Measurements from ENCODE around the gene PLSCR2. TPM values are rescaled to one million over a fixed set of nuclear protein-coding genes. Genes with fewer than 3 reads are reported as not detected.
"Not testable (repeated sequence)": the region's sequence is repeated elsewhere in the genome, so short reads cannot be mapped to it uniquely, and the experiment has no call there.

PLSCR2 gene
- total RNA-seq, 1 experiment from 2014 or later, result not detected

DNA sequence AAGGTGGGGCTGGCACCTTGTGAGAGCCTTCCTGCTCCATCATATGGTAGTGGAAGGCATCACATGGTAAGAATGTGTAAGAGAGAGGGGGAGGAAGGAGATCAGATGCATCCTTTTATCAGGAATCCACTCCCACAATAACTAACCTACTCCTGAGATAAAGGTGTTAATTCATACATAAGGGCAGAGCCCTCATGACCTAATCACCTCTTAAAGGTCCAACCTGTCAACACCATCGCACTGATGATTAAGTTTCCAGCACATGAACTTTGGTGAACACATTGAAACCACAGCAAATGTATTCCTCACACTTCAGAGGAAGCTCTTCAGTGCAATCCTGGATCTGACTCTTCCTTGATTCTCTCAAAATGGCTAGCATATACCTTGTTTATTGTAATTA is 55.4 kb downstream of the PLSCR2 start:
- no peaks in the 10 kb centered on the region for H3K9me2 ChIP-seq (ENCODE audit: insufficient read depth)
- ChIA-PET POLR2A (no interaction called here), CTCF (no interaction called here)

DNA sequence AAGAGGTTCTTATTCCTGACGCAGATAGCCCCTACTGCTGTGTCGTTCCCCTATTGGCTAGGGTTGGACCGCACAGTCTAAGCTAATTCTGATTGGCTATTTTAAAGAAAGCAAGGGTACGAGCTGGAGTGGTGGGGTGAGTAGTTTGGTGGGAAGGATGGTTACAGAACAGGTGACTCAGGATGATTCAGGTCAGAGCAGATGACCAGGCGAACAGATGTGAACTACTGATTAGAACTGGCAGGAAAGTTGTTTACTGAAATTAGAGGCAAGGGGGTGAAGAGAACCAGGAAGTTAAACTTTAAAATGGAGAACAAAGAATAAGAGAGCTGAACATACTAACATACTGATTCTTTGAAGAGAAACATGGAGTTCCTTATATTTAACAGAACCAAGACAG is 56.6 kb downstream of the PLSCR2 start:
- BruUV-seq (replicated peaks); H2AFZ ChIP-seq (ENCODE audit: low read depth, low read length, poor library complexity, severe bottlenecking); H3K4me3 ChIP-seq (replicated peaks in 1 of 2; ENCODE audit: low read depth in 1 of 2, low read length in 2 of 2); H3K27me3 ChIP-seq (ENCODE audit: insufficient read depth, low read length); H3K4me1 ChIP-seq (ENCODE audit: control insufficient read depth in 1 of 2, insufficient read depth in 2 of 2, low read length in 2 of 2); H3K9ac ChIP-seq (ENCODE audit: low read length); RAD21 ChIA-PET (ENCODE audit: low non-redundant PET in 1 of 2, low total read pairs in 2 of 2, uncharacterized antibody in 2 of 2, unreplicated experiment in 2 of 2); H3K9me3 ChIP-seq (ENCODE audit: control insufficient read depth in 1 of 2, insufficient read depth in 1 of 2, low read depth in 1 of 2, low read length in 2 of 2); DNase-seq (ENCODE audit: low read depth, low spot score); H3K4me2 ChIP-seq (ENCODE audit: low read length); POLR2A ChIA-PET; H3K79me2 ChIP-seq (ENCODE audit: insufficient read depth, low read length); H3K27ac ChIP-seq (ENCODE audit: low read depth, low read length); H3K9me2 ChIP-seq (ENCODE audit: insufficient read depth); ATAC-seq; H4K20me1 ChIP-seq (ENCODE audit: insufficient read depth); CTCF ChIA-PET; intact Hi-C loops (cut with micrococcal nuclease); H3K36me3 ChIP-seq (ENCODE audit: control insufficient read depth in 1 of 2, insufficient read depth in 2 of 2, low read length in 2 of 2): not testable (repeated sequence)

More for the DNA sequence above, 55.4 kb downstream of the PLSCR2 start:
- no peaks in the 10 kb centered on the region for H3K79me2 ChIP-seq (ENCODE audit: insufficient read depth, low read length)
- H3K27ac ChIP-seq (ENCODE audit: low read depth, low read length), result no peak overlapping the region
- no TSS peak for BruUV-seq (replicated peaks)
- H3K36me3 ChIP-seq (ENCODE audit: control insufficient read depth in 1 of 2, insufficient read depth in 2 of 2, low read length in 2 of 2), result no peaks in the 10 kb centered on the region
- DNase-seq (ENCODE audit: low read depth, low spot score), result no peak
- H4K20me1 ChIP-seq (ENCODE audit: insufficient read depth), result no peaks in the 10 kb centered on the region
- no peak overlapping the region for H3K9ac ChIP-seq (ENCODE audit: low read length)
- no peak overlapping the region for H3K4me2 ChIP-seq (ENCODE audit: low read length)
- ATAC-seq, result no peak
- RAD21 ChIA-PET (ENCODE audit: low non-redundant PET in 1 of 2, low total read pairs in 2 of 2, uncharacterized antibody in 2 of 2, unreplicated experiment in 2 of 2), result no interaction called here
- intact Hi-C loops (cut with micrococcal nuclease), result no loop called here
- no peaks in the 10 kb centered on the region for H3K4me1 ChIP-seq (ENCODE audit: control insufficient read depth in 1 of 2, insufficient read depth in 2 of 2, low read length in 2 of 2)
- no peak overlapping the region for H3K4me3 ChIP-seq (replicated peaks in 1 of 2; ENCODE audit: low read depth in 1 of 2, low read length in 2 of 2)
- H3K9me3 ChIP-seq (ENCODE audit: control insufficient read depth in 1 of 2, insufficient read depth in 1 of 2, low read depth in 1 of 2, low read length in 2 of 2), result peaks cover 0 to 3% of the 10 kb centered on the region in 2 experiments; a peak in 1 of 4 replicates
- H2AFZ ChIP-seq (ENCODE audit: low read depth, low read length, poor library complexity, severe bottlenecking), result no peak overlapping the region
- TF ChIP-seq, protein P1, sequence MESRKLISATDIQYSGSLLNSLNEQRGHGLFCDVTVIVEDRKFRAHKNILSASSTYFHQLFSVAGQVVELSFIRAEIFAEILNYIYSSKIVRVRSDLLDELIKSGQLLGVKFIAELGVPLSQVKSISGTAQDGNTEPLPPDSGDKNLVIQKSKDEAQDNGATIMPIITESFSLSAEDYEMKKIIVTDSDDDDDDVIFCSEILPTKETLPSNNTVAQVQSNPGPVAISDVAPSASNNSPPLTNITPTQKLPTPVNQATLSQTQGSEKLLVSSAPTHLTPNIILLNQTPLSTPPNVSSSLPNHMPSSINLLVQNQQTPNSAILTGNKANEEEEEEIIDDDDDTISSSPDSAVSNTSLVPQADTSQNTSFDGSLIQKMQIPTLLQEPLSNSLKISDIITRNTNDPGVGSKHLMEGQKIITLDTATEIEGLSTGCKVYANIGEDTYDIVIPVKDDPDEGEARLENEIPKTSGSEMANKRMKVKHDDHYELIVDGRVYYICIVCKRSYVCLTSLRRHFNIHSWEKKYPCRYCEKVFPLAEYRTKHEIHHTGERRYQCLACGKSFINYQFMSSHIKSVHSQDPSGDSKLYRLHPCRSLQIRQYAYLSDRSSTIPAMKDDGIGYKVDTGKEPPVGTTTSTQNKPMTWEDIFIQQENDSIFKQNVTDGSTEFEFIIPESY (IDR thresholded peaks at IDR 0.05; ENCODE audit: extremely low read depth, insufficient replicate concordance, low read length), result no peak
- TF ChIP-seq, protein P2, sequence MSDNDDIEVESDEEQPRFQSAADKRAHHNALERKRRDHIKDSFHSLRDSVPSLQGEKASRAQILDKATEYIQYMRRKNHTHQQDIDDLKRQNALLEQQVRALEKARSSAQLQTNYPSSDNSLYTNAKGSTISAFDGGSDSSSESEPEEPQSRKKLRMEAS (IDR thresholded peaks at IDR 0.05), result no peak
- no peak for TF ChIP-seq SIN3A (IDR thresholded peaks at IDR 0.05; ENCODE audit: low read depth)
- H3K27me3 ChIP-seq (ENCODE audit: insufficient read depth, low read length), result no peaks in the 10 kb centered on the region
